ENCODE data around the gene SCN11A.
"Not testable (repeated sequence)": the region's sequence is repeated elsewhere in the genome, so short reads cannot be mapped to it uniquely, and the experiment has no call there.

The SCN11A gene

DNA sequence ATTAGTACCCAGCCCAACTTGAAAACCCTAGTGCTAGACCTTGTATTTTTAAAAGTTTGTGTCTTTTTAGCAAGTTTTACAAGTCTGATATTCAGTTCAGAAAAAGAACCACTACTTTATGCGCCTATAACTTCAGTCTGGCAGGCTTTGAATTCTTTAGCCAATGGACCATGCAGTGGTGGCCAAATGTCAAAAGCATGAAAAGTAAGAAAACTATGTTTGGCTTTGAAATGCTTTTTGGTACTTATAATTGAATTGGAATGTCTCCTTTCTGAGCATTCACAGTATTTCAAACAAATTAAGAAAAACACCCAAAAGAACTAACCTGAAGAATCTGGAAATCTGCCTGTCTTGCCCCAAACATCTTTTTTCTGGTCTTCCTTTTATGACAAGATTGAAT lies 12.9 kb upstream of the SCN11A start:
- no peak for DNase-seq

DNA sequence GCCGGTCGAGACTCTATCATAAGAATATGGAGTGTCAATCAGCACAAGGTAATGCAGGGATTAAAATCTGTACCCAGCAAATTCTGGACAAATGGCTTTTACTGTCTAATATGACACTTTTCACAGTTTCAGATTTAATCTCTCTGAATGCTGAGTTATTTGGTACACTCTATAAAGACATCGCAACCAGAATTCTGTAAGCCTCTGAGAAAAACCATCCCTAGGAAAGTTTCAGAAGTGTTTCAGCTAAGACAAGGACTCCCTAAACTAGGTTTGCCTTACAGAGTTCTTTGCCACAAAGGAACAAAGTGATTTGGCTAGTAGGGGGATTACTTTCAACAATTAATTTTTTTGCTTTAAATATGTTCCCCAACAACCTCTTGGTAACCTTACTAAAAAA lies 11.4 kb upstream of the SCN11A start:
- DNase-seq: no peak

DNA sequence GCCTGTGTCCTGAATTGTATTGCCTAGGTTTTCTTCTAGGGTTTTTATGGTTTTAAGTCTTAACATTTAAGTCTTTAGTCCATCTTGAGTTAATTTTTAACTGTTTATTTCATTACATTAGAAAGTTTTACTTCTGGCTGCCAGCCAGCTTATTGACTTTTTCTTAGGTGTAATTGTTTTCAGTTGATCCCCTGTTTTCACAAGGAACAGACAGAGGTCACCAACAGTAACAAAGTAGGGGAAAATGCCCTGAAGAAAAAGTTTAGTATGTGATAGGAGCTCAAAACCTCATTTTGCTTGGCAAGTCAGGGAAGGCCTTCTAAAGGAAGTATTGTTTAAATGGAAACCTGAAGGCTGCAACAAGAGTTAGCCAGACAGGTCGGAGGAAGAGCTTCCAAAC lies 10.4 kb upstream of the SCN11A start:
- no peak for DNase-seq

DNA sequence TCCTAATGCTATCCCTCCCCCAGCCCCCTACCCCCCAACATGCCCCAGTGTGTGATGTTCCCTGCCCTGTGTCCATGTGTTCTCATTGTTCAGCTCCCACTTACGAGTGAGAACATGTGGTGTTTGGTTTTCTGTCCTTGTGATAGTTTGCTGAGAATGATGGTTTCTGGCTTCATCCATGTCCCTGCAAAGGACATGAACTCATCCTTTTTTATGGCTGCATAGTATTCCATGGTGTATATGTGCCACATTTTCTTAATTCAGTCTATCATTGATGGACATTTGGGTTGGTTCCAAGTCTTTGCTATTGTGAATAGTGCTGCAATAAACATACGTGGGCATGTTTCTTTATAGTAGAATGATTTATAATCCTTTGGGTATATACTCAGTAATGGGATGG lies 9.5 kb upstream of the SCN11A start:
- DNase-seq: not testable (repeated sequence)

DNA sequence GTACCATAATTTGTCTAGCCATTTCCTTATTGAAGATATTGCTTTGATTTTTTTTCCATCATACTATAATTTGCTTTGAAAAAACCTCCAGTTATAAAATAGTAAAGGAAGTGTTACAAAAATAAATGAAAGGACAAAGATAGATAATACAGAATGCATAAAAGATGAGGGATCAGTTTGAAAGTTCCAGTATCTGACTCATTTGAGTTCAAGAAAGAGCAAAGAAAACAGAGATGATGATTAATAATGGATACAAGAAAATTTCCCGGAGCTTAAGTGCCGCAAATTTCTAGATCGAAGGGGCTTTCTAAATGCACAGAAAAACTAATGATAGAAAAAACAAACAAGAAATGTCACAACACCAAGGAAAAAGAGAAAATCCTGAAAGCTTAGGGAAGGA lies 4.4 kb upstream of the SCN11A start:
- DNase-seq: no peak

DNA sequence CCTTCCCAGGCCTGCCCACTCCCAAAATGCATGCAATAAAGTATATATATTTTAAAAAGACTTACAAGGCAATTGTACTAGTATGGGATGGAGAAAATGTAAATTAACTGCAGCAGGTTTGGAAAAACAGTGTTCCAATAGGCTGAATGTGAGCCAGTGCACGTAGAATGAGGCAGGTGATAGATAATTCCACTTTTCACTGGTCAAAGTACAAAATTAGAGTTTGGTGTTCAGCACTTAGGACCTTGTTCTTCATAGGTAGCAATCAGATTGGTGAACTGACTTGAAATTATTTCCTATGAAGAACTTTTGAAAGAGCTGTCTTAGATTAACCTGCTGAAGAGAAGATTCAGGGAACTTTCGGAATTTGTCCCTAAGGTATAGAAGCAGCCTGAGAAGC lies 2.0 kb upstream of the SCN11A start:
- no peak for DNase-seq

DNA sequence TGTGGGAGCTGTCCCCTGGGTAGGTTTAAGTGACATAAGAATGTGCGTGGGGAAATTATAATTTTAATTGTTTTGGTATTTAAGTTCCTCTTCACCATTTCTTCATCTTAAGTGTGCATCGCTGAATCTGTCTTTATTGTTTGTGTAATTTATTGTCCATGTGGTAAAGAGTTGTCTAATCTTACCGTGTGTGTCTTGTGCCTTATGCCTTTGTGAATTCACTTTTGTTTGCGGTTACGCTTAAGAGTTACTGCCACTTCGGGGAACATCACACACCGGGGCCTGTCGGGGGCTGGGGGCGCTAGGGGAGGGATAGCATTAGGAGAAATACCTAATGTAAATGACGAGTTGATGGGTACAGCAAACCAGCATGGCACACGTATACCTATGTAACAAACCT lies 839 bp upstream of the SCN11A start:
- DNase-seq: no peak

DNA sequence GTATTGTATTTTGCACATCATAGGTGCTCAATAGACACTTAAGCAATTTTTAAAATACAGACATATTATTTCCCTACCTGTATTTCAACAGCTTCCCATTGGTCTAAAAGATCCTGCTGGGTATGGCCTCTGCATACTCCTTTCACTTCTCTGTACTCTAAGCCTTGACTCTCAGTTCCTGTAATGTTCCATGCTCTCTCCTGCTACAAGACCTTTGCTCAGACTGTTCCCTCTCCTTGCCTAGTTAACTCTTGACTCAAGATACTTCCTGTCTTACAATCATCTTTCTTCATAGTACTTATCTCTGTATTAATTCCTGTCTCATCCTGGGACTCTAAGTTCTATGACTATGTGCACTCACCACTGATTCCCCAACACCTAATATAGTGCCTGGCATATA lies 1.7 kb downstream of the SCN11A start:
- DNase-seq: no peak

DNA sequence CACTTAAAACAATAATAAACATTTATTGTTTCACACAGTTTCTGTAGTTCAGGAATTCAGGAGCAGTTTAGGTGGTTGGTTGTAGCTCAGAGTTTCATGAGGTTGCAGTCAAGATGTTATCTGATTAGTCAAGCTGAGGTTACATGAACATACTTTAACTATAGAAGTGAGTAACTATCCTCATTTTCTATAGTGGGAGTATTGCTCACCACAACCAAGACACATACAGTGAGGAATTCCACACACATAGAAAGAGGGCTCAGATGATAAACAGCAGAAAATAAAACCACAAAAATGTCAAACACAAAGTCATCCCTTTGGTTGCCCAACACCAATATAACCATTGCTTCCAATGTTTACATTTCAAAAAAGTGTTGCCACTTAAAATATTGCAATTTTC lies 13.6 kb downstream of the SCN11A start:
- no peak for DNase-seq

DNA sequence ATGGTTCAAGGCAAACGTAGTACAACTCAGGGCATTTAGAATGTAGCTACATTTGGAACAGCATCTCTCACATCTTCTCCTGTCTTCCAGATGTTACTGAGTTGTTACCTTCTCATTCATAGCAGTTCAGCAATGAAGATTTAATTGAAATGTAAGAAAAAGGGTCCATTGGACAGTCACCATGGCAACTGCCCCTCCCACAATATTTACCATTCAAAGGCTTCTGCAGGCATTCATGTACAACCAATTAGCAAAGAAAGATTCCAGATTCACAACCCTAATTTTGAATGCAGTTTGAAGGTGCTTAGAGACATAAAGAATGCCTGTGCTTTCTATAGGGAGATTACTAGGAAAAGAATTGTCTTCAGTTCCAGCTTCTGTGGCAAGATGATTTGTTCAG lies 22.2 kb downstream of the SCN11A start:
- no peak for DNase-seq

DNA sequence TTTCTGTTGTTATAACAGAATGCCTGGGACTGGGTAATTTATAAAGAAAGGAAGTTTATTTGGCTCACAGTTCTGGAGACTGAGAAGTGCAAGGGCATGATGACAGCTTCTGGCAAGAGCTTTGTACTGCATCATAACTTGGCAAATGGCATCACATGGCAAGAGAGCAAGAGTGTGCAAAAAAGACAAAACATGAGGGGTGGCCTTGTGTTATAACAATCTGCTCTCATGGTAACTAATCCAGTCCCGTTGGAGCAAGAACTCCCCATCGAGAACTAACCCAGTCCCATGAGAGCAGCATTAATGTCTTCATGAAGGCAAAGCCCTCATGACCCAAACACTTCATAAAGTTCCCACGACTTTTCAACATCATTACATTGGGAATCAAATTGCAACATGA lies 23.2 kb downstream of the SCN11A start:
- no peak for DNase-seq

DNA sequence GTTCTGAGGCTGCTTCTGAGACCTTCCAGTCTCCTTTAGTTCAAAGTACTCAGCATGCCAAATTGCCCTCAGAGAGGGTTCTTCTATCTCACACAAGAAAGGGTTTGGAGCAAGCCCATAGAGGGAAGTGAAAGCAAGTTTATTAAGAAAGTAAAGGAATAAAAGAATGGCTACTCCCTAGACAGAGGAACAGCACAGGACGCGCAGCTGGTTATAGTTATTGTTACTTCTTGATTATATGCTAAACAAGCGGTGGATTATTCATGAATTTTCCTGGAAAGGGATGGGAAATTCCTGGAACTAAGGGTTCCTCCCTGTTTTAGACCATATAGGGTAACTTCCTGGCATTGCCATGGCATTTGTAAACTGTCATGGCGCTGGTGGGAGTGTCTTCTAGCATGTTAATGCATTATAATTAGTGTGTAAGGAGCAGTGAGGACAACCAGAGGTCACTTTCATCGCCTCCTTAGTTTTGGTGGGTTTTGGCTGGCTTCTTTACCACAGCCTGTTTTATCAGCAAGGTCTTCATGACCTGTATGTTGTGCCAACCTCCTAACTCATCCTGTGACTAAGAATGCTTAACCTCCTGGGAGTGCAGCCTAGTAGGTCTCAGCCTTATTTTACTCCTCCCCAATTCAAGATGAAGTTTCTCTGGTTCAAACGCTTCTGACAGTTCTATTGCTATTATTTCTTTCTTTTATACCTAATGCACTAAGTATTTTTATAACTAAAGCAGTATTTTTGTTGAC lies 26.3 kb downstream of the SCN11A start:
- no peak for DNase-seq

DNA sequence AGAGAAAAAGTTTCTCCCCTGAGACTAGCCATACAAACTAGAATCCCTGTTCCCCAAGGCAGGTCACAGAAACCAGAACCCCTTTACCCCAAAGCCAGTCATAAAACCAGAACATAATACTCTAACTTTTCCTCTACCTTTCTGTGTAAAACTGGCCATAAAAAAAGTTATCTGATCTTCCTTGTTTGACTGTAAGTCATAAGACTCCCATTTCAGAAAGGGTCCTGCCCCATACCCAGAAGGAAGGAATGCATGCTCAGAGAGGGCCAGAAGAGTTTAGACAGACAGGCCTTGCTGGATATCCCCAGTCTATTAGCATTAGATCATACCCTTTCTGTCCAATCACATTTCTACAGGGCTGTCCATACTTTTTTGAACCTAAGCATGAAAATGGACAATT lies 27.2 kb downstream of the SCN11A start:
- no peak for DNase-seq

DNA sequence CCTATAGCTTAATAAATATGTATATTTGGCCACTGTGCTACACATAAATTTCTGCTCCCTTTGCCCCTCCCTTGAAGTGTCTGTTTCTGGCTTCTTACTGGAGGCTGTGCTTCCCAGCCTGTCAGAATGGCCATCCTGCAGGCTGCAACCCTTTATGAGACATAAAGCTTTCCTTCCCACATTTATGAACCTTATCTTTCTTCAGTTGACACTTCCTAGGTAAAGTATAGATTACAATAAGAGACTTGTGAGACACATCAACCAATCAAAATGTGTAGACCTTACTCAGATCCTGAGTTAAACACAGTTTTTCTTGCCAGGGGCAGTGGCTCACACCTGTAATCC lies 29.5 kb downstream of the SCN11A start:
- no peak for DNase-seq

DNA sequence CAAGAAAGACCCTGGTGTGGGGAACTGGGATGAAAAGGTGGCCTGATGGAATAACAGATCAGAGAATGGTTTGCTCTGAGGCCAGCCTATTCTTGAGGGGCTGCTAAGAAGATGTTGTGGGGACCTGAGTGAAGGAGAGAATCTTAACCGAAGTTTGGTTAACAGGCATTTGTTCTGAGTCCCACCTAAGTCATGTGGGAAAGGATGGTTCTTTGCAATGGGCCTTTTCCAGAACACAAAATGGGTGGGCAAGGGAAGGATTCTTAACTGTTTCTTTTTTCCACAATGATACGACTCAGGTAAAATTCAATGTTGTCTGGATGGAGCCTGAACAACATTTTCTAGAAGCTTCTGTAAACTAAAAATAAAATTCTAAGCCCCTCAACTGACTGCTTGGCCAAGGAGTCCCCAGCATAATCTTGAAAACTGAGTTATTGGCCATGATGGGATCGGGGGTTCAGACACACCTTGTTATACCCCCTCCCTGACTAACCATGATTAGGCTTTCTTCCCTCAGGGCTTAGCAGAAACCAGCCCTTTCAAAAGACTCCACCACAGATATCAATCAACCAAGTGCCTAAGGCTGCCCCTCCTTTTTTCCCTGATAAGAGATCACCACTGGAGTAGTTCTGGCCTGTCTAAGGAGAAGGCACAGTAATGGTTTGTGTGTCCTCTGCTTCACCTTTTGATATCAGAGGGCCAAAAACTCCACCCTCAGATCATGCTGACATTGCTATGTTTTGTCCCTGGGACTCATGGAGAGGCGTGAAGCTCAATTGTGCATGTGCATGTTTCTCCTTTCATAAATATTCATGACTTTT lies 30.1 kb downstream of the SCN11A start:
- DNase-seq: no peak

DNA sequence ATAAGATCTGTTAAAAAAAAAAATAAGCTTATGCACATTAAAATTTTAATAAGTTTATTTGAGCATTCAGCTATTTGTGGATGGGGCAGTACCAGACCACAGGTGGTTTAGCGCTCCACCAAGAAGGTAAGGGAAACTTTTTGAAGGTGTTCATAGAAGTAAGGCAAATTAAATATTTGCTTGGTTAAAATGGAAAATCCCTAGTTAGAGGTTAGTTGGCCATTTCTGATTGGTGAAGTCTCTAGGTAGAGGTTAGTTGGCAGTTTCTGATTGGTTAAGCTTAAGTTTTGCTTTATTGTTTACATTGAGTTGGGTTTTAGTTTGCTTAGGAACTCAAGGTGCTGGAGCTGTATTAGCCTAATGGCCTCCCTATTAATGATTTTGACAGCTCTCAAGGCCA lies 30.7 kb downstream of the SCN11A start:
- no peak for DNase-seq

DNA sequence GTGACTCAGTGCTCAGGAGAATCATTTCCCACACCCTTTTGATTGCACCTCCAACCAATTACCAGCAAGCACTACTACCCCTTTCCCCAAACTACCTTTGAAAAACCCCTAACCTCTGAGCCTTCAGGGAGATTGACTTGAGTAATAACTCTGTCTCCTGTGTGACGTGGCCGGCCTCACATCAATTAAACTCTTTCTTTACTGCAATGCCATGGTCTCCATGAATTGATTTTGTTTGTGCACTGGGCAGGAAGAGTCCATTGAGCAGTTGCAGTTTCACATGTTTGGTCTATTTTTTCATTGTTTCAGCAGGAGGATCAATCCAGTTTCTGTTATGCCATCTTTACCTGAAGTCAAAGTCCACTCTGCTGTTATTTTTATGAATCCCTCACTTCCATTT lies 32.4 kb downstream of the SCN11A start:
- no peak for DNase-seq

DNA sequence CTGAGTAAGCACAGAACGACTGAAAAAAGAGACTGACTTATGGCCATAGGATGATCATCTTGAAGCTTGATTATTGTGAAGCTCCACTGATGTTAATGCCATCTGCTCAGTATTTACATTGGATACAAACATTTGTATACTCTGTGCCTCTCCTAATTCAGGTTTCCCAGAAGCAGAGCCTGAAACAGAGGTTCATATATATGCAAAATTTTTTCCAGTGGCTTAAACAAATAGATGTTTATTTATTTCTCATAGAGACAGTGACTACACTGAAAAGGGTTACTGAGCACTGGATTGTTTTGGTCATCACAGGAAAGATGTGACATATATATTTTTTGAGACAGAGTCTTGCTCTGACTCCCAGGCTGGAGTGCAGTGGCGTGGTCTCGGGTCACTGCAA lies 36.3 kb downstream of the SCN11A start:
- DNase-seq: no peak

DNA sequence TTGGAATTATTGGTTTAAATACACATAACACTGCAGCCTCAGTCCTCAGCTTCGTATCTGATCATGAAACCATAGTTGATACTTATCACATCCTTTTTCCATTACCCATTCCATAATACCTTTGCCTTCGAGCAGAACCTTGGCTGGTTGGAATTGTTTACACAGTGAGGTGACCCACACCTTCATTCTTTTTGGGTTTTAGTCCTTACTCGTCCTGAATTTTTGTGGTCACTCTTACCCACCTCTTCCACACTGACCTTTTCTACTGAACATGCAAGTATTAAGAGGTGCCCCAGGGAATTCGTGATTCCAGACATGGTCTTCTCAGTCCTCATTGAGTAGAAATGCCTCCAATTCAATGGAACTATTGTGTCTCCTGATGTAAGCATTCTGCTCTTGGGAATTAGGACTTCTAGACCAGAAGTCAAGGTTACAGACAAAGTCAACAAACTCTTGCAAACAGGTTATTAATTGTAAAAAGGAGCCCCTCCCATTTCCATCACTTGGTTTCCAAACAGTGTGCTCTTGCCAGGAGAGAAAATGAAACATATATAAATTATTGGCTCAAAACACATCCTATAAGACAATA lies 37.7 kb downstream of the SCN11A start:
- DNase-seq: no peak

DNA sequence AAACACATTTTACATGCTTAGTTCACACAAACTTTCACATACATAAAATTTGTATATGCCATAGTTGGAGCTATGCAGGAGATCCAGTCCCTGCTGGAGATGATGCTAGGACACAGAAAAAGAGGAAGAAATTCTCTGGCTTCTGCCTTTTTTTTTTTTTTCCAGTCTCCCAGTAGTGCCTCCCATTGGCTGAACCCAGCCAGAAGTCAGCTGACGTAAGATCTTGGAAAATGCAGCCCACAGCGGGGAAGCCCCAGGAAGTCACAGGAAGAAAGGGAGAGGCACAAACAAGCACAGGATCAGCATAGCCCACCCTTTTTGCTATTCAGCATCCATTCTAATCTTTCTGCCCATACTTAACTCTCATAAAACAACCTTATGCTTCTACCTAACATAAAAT lies 38.5 kb downstream of the SCN11A start:
- DNase-seq: no peak

DNA sequence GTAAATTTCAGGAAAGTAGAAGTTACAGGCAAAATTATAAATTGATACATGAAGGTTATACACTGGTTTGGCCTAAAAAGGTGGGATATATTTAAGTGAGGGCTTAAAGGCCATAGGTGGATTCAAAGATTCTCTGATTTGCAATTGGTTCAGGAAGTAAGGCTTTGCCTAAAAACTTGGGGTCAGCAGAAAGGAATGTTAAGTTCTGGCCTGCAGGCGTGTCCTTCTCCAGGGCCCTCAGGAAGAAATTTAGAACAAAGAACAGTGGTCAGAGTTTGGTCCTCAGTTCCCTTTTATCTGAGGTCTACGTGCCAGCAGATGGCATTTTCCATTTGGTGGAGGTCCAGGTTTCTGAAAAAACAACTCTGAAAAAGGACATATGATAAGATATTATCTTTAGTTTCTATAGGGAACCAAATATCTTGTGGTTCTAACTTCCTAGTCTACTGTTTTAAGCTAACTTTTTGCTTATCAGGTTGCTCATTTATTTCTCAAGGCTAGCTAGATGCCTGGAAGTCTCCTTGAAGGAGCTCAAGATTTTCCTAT lies 40.5 kb downstream of the SCN11A start:
- DNase-seq: no peak

DNA sequence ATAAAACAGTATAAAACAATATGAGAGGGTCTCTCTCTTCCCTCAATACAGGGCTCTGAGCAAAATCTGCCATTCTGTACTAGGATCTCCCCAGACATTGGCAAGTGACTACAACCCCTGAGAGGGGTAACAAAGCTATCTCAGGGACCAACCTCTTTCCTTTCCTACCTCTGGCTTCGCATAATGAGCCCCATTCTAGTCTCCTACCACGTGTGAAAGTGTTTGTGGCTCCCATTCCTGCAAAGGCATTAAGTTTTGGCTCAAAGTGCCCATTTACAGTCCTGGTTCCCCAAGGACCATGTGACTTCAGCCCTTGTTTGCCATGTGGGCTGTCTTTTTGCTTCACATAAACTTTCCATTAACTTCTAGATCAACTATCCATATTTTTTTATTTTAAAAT lies 46.4 kb downstream of the SCN11A start:
- no peak for DNase-seq
